ENCODE measurements around the gene CCNB3.

GRCh38 chrX:50168241-50168687, 36.3 kb upstream of the CCNB3 start:
- TF ChIP-seq, protein P1, sequence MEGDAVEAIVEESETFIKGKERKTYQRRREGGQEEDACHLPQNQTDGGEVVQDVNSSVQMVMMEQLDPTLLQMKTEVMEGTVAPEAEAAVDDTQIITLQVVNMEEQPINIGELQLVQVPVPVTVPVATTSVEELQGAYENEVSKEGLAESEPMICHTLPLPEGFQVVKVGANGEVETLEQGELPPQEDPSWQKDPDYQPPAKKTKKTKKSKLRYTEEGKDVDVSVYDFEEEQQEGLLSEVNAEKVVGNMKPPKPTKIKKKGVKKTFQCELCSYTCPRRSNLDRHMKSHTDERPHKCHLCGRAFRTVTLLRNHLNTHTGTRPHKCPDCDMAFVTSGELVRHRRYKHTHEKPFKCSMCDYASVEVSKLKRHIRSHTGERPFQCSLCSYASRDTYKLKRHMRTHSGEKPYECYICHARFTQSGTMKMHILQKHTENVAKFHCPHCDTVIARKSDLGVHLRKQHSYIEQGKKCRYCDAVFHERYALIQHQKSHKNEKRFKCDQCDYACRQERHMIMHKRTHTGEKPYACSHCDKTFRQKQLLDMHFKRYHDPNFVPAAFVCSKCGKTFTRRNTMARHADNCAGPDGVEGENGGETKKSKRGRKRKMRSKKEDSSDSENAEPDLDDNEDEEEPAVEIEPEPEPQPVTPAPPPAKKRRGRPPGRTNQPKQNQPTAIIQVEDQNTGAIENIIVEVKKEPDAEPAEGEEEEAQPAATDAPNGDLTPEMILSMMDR (conservative IDR thresholded peaks at IDR 0.05 in 1 of 2, IDR thresholded peaks at IDR 0.05 in 1 of 2; ENCODE audit: extremely low read depth in 1 of 2, insufficient read depth in 1 of 2, low read depth in 1 of 2, low read length in 2 of 2), result no peak
- no peak for TF ChIP-seq EZH2 (IDR thresholded peaks at IDR 0.05; ENCODE audit: borderline replicate concordance, low read length)
